GM19395 (cell line): ENCODE results near the gene SLCO1A2.

Source experiments
- ATAC-seq: cut with Tn5 transposase; IDR thresholded peaks from one replicate; pipeline ENCODE4 v1.9.1; 2021; ENCODE audit warnings: mild to moderate bottlenecking, moderate library complexity; ENCODE audit not compliant: unreplicated experiment

The SLCO1A2 gene

GRCh38 chr12:21221072-21221471 lies 113.6 kb downstream of the SLCO1A2 start:
- ATAC-seq = no peak

GRCh38 chr12:21220266-21220665 lies 114.5 kb downstream of the SLCO1A2 start:
- ATAC-seq = no peak

- ATAC-seq = no peak
Observed at GRCh38 chr12:21219206-21219605, 115.5 kb downstream of the SLCO1A2 start.
